ENCODE data around the gene MAP3K8. TPM values are rescaled to one million over a fixed set of nuclear protein-coding genes. Genes with fewer than 3 reads are reported as not detected.

The MAP3K8 gene
- total and polyA plus RNA-seq, 7 donors: 2.4 to 8.3 (median 4.4) TPM

DNA sequence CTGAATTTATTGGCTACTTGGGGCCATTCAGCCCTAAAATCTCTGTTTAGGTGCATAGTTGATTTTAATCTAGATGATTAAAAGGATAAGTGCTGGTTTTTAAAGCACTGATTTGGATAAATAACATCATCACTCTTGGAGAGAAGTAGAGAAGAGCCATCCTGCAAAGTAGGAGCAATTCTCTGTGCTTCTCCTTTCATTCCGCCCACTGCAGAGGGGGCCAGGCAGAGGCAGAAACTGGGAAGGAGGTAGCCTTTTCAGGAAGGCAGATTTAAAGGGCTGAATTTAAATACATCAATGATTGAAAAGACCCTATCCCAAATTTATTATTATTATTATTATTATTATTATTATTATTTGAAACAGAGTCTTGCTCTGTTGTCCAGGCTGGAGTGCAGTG lies 14.1 kb downstream of the MAP3K8 start:
- WGBS, 3 donors: 78 to 98% (median 94%) methylated on average over 1 of the region's 1 CpG
- ATAC-seq: no peak

DNA sequence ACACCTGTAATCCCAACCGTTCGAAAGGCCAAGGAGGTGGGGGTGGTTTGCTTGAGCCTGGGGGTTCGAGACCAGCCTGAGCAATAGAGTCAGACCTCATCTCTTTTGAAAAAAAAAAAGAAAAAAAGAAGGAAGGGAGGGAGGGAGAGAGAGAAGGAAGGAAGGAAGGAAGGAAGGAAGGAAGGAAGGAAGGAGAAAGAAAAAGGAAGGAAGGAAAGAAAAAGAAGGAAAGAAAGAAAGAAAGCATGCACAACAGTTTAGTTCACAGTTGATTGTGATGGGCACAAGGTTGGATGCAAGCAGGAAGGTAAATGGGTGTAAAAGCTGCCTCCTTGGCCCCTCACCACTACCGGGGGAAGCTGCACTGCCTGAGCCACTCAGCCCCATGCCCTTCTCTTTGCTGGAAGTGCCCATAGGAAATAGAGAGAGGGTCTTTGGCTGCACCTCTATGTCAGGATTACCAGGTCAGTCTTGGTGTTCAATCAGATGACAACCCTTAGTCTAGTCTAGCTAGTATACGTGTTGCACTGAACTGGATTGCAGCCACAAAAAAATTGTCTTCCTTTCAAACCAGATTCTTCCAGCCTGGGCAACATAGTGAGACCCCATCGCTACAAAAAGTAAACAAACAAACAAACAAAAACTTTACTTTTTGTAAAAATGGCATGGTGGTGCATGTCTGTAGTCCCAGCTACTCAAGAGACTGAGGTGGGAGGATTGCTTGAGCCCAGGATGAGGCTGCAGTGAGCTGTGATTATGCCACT lies 20.0 kb downstream of the MAP3K8 start:
- ATAC-seq: peak in 3 of 4 donors; percentile 11 to 22 (median 14)
- intact Hi-C loops (cut with DNase I): no loop called here

More for the DNA sequence above, 14.1 kb downstream of the MAP3K8 start:
- peak overlapping the region; percentile 7 for H3K4me3 ChIP-seq
- TF ChIP-seq, protein P1, sequence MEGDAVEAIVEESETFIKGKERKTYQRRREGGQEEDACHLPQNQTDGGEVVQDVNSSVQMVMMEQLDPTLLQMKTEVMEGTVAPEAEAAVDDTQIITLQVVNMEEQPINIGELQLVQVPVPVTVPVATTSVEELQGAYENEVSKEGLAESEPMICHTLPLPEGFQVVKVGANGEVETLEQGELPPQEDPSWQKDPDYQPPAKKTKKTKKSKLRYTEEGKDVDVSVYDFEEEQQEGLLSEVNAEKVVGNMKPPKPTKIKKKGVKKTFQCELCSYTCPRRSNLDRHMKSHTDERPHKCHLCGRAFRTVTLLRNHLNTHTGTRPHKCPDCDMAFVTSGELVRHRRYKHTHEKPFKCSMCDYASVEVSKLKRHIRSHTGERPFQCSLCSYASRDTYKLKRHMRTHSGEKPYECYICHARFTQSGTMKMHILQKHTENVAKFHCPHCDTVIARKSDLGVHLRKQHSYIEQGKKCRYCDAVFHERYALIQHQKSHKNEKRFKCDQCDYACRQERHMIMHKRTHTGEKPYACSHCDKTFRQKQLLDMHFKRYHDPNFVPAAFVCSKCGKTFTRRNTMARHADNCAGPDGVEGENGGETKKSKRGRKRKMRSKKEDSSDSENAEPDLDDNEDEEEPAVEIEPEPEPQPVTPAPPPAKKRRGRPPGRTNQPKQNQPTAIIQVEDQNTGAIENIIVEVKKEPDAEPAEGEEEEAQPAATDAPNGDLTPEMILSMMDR (IDR thresholded peaks at IDR 0.05): no peak
- H3K36me3 ChIP-seq (ENCODE audit: insufficient read depth in 1 of 2, low read depth in 1 of 2): peaks cover 0 to 55% of the 10 kb centered on the region in 2 donors
- DNase-seq: no peak
- H3K27me3 ChIP-seq (ENCODE audit: insufficient read depth in 3 of 3, low read length in 2 of 3): no peaks in the 10 kb centered on the region
- peaks cover 36% of the 10 kb centered on the region for H3K4me1 ChIP-seq
- H3K9me3 ChIP-seq: no peaks in the 10 kb centered on the region
- peak overlapping the region; percentile 75 for H3K27ac ChIP-seq
- intact Hi-C loops (cut with DNase I): no loop called here

DNA sequence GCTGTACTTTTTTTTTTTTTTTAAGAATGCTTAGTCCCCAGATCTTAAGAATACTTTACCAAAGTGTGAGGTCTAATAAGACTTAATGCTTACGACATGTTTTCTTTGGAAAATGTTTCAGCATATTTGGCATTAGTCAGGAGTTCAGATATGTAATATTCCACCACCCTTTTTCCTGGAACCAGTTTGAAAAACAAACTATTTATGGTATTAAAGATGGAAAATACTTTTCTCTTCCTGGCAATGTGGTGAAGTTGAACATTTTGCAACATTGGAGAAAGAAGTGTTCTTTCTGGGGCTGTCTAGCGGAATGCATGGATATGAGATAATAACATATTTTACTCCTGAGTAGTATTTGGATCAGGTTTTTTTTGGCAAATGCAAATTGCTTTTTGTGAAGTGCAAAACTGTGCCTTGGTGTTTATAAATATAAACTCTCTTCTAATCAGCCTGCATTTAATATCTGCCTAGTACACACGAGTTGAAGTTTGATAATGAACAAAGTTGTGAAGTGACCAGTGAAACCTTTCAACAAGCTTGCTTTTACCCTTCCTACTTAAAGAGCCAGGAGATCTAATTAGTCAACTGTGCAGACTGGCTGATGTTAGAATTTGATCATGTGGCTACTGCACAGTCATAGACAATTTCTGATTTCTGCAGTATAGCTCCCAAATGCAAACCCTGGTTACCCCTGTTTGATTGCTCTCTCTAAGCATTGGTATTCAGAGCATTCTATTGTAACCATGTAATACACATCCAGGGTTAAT lies 20.9 kb downstream of the MAP3K8 start:
- H3K27ac ChIP-seq: peak overlapping the region; percentile 71
- ATAC-seq (peak; percentile 40 to 72 (median 66)), DNase-seq (no peak)
- intact Hi-C loops (cut with DNase I): no loop called here
- H3K27me3 ChIP-seq (ENCODE audit: insufficient read depth in 3 of 3, low read length in 2 of 3): no peaks in the 10 kb centered on the region
- H3K4me1 ChIP-seq: peaks cover 29% of the 10 kb centered on the region
- H3K36me3 ChIP-seq (ENCODE audit: insufficient read depth in 1 of 2, low read depth in 1 of 2): peaks cover 0 to 74% of the 10 kb centered on the region in 2 donors
- H3K9me3 ChIP-seq: no peaks in the 10 kb centered on the region
- H3K4me3 ChIP-seq: peak overlapping the region; percentile 12
- TF ChIP-seq, protein P1 (IDR thresholded peaks at IDR 0.05): no peak
- 15 to 34% (median 30%) methylated on average over 3 of the region's 3 CpGs for WGBS, 3 donors

More for the DNA sequence above, 20.0 kb downstream of the MAP3K8 start:
- peaks cover 0 to 74% of the 10 kb centered on the region in 2 donors for H3K36me3 ChIP-seq (ENCODE audit: insufficient read depth in 1 of 2, low read depth in 1 of 2)
- H3K9me3 ChIP-seq: no peaks in the 10 kb centered on the region
- WGBS, 3 donors: 86 to 91% (median 88%) methylated on average over 6 of the region's 6 CpGs
- H3K4me1 ChIP-seq: peaks cover 29% of the 10 kb centered on the region
- H3K27ac ChIP-seq: peak overlapping the region; percentile 71
- H3K4me3 ChIP-seq: no peak overlapping the region
- no peak for DNase-seq
- TF ChIP-seq, protein P1 (IDR thresholded peaks at IDR 0.05): no peak
- no peaks in the 10 kb centered on the region for H3K27me3 ChIP-seq (ENCODE audit: insufficient read depth in 3 of 3, low read length in 2 of 3)

DNA sequence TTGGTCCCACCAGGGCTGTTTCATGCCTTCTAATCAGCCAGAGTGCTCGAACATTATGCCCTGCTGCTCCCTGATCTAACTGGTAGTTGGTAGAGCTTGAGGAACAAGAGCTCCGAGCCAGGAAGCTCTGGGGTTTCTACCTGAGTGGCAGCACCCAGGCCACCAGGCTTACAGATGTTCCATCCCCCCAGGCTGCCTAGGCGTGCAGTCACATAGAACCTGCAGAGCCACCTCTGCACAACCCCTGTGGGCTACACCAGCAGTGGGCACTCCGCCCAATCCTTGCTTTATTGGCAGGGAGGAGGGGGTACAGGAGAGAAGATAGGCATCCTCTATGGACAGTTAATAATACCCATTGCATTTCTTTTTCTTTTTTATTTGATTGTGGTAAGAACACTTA lies 21.8 kb downstream of the MAP3K8 start:
- Histone ChIP-seq H3K27ac (peak overlapping the region; percentile 71), H3K9me3 (no peaks in the 10 kb centered on the region), H3K36me3 (ENCODE audit: insufficient read depth in 1 of 2, low read depth in 1 of 2) (peaks cover 0 to 74% of the 10 kb centered on the region in 2 donors), H3K27me3 (ENCODE audit: insufficient read depth in 3 of 3, low read length in 2 of 3) (no peaks in the 10 kb centered on the region), H3K4me1 (peaks cover 33% of the 10 kb centered on the region), H3K4me3 (peak overlapping the region; percentile 10)
- WGBS, 3 donors: 71 to 86% (median 79%) methylated on average over 4 of the region's 4 CpGs
- DNase-seq (no peak), ATAC-seq (peak in 1 of 4 donors; percentile 29)
- TF ChIP-seq, protein P1 (IDR thresholded peaks at IDR 0.05): no peak
- intact Hi-C loops (cut with DNase I): no loop called here

Data from psoas muscle (tissue), 8 donors.